GM10266 (cell line): ENCODE measurements around the gene C2orf72.
"Not testable (repeated sequence)": the region's sequence is repeated elsewhere in the genome, so short reads cannot be mapped to it uniquely, and the experiment has no call there.

ENCODE experiments used
- DNase-seq: peaks from one replicate; pipeline ENCODE4 v3.0.0; 2012; ENCODE audit errors: extremely low spot score
- TF ChIP-seq, protein P1 (sequence below): IDR thresholded peaks from 2 replicates; pipeline ENCODE4 v1.5.1; 2012; ENCODE audit warnings: mild to moderate bottlenecking, low read depth; ENCODE audit not compliant: control insufficient read depth, insufficient read depth; ENCODE audit errors: missing control alignments

The C2orf72 gene

GRCh38 chr2:230998882-230999281 is 38.4 kb upstream of the C2orf72 start:
- no peak for DNase-seq
- TF ChIP-seq, protein P1, sequence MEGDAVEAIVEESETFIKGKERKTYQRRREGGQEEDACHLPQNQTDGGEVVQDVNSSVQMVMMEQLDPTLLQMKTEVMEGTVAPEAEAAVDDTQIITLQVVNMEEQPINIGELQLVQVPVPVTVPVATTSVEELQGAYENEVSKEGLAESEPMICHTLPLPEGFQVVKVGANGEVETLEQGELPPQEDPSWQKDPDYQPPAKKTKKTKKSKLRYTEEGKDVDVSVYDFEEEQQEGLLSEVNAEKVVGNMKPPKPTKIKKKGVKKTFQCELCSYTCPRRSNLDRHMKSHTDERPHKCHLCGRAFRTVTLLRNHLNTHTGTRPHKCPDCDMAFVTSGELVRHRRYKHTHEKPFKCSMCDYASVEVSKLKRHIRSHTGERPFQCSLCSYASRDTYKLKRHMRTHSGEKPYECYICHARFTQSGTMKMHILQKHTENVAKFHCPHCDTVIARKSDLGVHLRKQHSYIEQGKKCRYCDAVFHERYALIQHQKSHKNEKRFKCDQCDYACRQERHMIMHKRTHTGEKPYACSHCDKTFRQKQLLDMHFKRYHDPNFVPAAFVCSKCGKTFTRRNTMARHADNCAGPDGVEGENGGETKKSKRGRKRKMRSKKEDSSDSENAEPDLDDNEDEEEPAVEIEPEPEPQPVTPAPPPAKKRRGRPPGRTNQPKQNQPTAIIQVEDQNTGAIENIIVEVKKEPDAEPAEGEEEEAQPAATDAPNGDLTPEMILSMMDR: no peak

DNA sequence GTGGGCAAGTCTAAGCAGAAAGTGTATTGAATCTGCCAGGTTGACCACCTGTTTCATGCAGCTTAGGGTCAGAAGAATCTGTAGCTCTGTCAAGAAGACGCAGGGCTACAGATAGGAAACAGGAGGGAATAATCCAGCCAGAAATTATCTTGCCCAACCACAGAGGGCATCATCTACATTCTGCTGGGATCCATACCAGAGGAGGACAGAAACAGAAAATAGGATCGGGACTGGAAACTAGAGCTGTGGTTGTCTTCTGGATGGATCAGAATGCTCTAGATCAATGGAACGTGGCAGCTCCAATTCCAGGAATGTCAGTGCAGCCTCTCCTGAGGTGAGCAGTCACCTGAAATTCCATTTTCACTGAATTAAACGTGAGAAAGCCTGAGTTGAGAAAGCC is 37.8 kb upstream of the C2orf72 start:
- TF ChIP-seq, protein P1: no peak
- no peak for DNase-seq

DNA sequence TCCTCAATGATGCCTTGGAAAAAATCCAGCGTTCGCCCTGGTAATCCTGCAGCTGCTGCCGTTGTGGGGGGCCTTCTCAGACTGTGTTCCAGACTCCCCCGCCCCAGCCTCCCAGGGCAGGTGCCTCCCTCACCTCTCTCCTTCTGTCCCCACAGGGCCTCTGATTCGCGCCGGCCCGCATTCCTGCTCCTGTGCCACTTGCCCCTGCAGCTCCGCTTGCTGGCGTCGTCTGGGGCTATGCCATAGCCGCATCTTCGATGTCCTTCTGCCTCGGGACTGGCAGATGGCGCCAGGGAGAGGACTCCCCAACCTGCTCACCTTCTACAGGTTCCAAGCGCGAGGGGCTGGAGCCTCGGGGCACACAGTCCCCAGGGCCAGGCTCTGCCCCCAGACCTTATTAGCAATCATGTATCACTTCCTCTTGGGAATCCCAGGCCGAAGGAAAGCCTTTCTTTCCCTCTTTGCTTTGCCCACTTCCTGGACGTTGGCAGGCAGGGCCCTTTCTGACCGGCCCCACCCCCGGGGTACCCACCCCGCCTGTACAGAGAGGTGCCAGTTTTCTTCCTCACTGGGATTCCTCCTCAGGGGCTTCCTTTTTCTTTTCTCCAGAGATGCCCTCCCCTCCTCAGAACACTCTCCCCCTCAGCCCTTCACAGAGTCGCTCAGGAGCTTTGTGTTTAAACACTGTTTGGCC is 37.0 kb upstream of the C2orf72 start:
- TF ChIP-seq, protein P1: no peak
- no peak for DNase-seq

GRCh38 chr2:231001036-231001435 is 36.3 kb upstream of the C2orf72 start:
- TF ChIP-seq, protein P1: no peak
- DNase-seq: no peak

DNA sequence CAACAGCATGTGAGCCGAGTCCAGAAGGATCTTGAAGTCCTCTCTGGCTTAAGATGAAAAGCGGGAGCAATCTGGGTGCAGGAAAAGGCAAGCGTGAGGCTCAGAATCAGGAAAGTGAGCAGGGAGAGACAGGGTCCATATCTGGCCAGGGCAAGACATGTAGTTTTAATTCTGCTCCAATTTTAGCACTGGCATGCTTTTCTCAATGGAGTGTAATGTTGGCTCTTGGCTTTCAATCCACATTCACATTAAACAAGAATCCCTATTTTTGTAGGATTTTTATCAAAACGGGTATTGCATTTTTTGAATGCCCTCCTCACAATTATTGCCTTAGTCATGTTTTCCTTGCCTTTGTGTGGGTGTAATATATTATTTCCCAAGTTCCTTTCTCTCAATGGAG is 35.4 kb upstream of the C2orf72 start:
- TF ChIP-seq, protein P1: no peak
- no peak for DNase-seq

DNA sequence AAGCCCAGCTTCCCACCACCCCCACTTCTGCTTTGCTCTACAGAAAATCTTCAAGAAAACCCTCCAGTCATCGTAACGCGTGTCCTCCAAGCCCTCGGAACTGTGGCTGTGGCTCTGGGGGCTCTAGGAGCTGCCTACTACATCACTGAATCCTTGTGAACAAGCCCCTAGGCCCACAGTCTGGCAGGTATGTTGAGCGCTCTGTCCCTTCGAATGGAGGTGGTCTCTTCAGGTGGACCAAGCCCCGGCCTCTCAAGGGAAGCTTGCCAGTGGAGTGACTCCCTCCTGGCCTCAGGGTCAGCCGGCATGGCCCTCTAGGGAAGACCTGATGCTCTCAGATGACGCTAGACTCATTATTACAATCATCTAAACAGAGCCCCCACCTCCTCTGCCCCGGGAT is 34.7 kb upstream of the C2orf72 start:
- DNase-seq: no peak
- TF ChIP-seq, protein P1: no peak

- DNase-seq: no peak
- TF ChIP-seq, protein P1: no peak
Measured at GRCh38 chr2:231003186-231003585, 34.1 kb upstream of the C2orf72 start.

GRCh38 chr2:231004930-231005329 is 32.4 kb upstream of the C2orf72 start:
- DNase-seq: not testable (repeated sequence)
